Transverse colon (tissue), 4 donors: Measurements from ENCODE around the gene DPYD. TPM values are rescaled to one million over a fixed set of nuclear protein-coding genes. Genes with fewer than 3 reads are reported as not detected.

Source experiments
- DNase-seq: peaks from one replicate; pipeline ENCODE4 v3.0.0-alpha.2; 2019
- H3K27ac ChIP-seq, 4 donors: fragments of 200-600 bp; sonication (generic); 2 replicates each; pipeline ENCODE4 v1.5.1; 2016 to 2018; ENCODE audit warnings: inconsistent platforms in 4 of 4
- H3K27me3 ChIP-seq: fragments of 200-600 bp; sonication (generic); 2 replicates; pipeline ENCODE4 v1.5.1; 2017; ENCODE audit warnings: inconsistent platforms
- H3K36me3 ChIP-seq, 4 donors: fragments of 200-600 bp; sonication (generic); 2 replicates each; pipeline ENCODE4 v1.5.1; 2017 to 2019; ENCODE audit warnings: inconsistent platforms in 4 of 4
- H3K4me1 ChIP-seq, 4 donors: fragments of 200-600 bp; sonication (generic); 2 replicates each; pipeline ENCODE4 v1.5.1; 2017 to 2020; ENCODE audit warnings: inconsistent platforms in 4 of 4
- H3K4me3 ChIP-seq, 4 donors: fragments of 200-600 bp; sonication (generic); 1 replicate in 1 of 4; 2 replicates in 3 of 4; pipeline versions ENCODE4 v1.5.1 to v1.6.1; 2017 to 2019; ENCODE audit warnings: inconsistent platforms in 4 of 4
- H3K9me3 ChIP-seq, 2 donors: fragments of 200-600 bp; sonication (generic); 2 replicates each; pipeline ENCODE4 v1.5.1; 2017 to 2019; ENCODE audit warnings: inconsistent platforms in 2 of 2
- CTCF ChIP-seq, 5 experiments: fragments of 200-600 bp in 3 of 5; fragments of 450-650 bp in 2 of 5; sonication (generic) in 3 of 5; IDR thresholded peaks; 1 replicate in 2 of 5; 2 replicates in 3 of 5; pipeline ENCODE4 v1.5.1; 2016 to 2017; ENCODE audit warnings: antibody characterized with exemption in 5 of 5, inconsistent platforms in 3 of 5, mild to moderate bottlenecking in 2 of 5, moderate library complexity in 1 of 5
- EP300 ChIP-seq: sonication (generic); formaldehyde crosslinking; IDR thresholded peaks from one replicate; pipeline ENCODE4 v1.6.1; 2017; ENCODE audit warnings: antibody characterized with exemption, low read depth
- POLR2A ChIP-seq: fragments of 450-650 bp; IDR thresholded peaks from one replicate; pipeline ENCODE4 v1.6.1; 2016; ENCODE audit warnings: antibody characterized with exemption, mild to moderate bottlenecking, moderate library complexity
- POLR2AphosphoS5 ChIP-seq, 3 donors: sonication (generic); formaldehyde crosslinking; IDR thresholded peaks; one replicate each; pipeline ENCODE4 v1.6.1; 2016; ENCODE audit warnings: antibody characterized with exemption in 3 of 3
- WGBS, 2 donors: methylation state at CpG; one replicate each; pipeline ENCODE4 v1.1.5; 2018; ENCODE audit warnings: low coverage in 1 of 2; 5-methylcytosine and 5-hydroxymethylcytosine counted together
- in situ Hi-C, 4 donors: fragments of 200-750 bp; cut with MboI; loops; one replicate each; pipeline versions ENCODE4 v1.15.0 to v1.15.1; 2017; ENCODE audit warnings: low sequenced_read_pairs in 3 of 4, low pct_ligation_motif_present in 1 of 4, low pct_unique_long_range_greater_than_20kb in 1 of 4
- intact Hi-C: fragments of 100-400 bp; cut with DNase I; formaldehyde crosslinking; loops from one replicate; pipeline ENCODE4 v1.15.1; 2023; ENCODE audit warnings: low total_unique reads
- total RNA-seq, 4 donors: library from RNA; depleted of rRNA; stranded (reverse); fragments of >200 nt; gene quantifications; one replicate each; pipeline ENCODE4 v1.1.0, GENCODE V29; 2016

Gene DPYD
- total RNA-seq, 4 donors from 2014 or later: 11.2 to 34.8 (median 26.0) TPM

DNA sequence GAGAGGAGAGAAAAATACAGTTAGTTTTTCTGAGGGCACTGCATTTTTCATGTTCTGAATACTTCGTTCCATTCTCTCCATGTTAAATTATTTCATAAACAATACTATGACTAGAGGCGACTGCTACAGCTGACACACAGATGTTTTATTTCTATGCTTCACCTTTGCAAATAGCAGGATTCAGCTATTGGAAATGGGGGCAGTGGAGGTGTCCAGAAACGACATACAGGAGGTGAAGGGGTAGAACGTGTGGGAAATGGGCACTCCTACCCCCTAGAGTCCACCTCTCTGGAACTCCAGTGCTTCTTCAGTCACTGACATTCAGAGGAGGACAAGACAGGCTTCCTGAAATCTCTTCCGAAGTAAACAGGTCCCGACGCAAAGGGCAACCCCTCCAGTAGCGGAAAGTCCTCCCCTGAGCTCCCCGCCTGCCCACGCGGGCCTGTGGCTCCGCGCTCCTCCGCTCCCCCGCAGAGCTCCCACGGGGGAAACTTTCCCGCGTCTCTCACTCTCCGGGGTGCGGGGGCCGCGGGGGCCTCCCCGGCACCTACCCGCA, 480 bp downstream of the DPYD start:
- WGBS, 2 donors: 0% methylated on average over 2 to 19 of the region's 24 CpGs
- no peak for TF ChIP-seq POLR2AphosphoS5 (IDR thresholded peaks at IDR 0.05)
- TF ChIP-seq CTCF (IDR thresholded peaks at IDR 0.05): no peak
- no peak for TF ChIP-seq EP300
- no peak for TF ChIP-seq POLR2A
- peaks cover 2 to 32% (median 5%) of the 10 kb centered on the region in 4 donors for H3K4me1 ChIP-seq
- H3K27me3 ChIP-seq: no peaks in the 10 kb centered on the region
- no peaks in the 10 kb centered on the region for H3K36me3 ChIP-seq
- intact Hi-C loops (no loop called here), in situ Hi-C loops (no loop called here)
- H3K4me3 ChIP-seq: peak overlapping the region; percentile 59 to 83 (median 74)
- no peaks in the 10 kb centered on the region for H3K9me3 ChIP-seq
- no peak for DNase-seq
- peak overlapping the region; percentile 90 to 93 (median 91) for H3K27ac ChIP-seq

DNA sequence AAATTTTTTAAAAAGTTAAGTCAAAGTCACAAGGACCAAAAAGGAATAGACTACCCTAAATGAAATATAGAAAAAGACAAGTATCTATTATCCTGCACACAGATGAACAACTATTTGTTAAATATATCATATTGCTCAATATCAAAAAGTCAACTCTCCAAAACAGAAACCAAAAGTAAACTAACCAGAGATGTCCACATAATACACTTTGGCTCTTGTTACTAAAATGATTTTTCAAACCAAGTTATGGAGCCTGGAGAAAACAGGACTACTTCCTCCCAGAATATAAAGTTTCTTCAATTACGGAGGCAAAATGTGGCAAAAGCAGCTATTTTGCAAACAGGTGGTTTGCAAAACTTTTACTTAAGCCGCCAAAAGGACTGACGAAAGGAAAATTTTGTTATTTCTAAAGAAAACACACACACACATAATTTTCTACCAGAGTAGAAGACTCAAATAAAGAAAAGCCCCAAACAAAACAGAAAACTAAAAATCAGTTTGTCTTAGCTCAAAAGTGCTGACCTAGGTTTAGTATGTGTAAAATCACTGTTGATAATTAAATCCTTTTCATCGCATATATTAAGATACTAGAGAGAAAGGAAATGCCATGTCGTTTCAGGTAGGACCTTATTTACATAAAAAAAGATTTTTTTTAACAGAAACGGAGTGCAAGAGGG, 1.1 kb downstream of the DPYD start:
- WGBS, 2 donors: 1 to 3% methylated on average over 6 of the region's 6 CpGs
- H3K4me1 ChIP-seq: peaks cover 2 to 32% (median 5%) of the 10 kb centered on the region in 4 donors
- H3K27ac ChIP-seq: peak overlapping the region; percentile 90 to 93 (median 91)
- no peaks in the 10 kb centered on the region for H3K36me3 ChIP-seq
- intact Hi-C loops (no loop called here), in situ Hi-C loops (no loop called here)
- H3K9me3 ChIP-seq: no peaks in the 10 kb centered on the region
- H3K27me3 ChIP-seq: no peaks in the 10 kb centered on the region
- TF ChIP-seq CTCF (IDR thresholded peaks at IDR 0.05): no peak
- TF ChIP-seq POLR2A: no peak
- TF ChIP-seq POLR2AphosphoS5 (IDR thresholded peaks at IDR 0.05): no peak
- no peak for TF ChIP-seq EP300
- H3K4me3 ChIP-seq: peak overlapping the region; percentile 59 to 83 (median 74)
- no peak for DNase-seq

- 47 to 55% methylated on average over 1 of the region's 1 CpG for WGBS, 2 donors
- in situ Hi-C loops (no loop called here), intact Hi-C loops (no loop called here)
- Histone ChIP-seq H3K27ac (peak overlapping the region in 2 of 4 donors; percentile 2 to 91), H3K4me3 (peak overlapping the region in 1 of 4 donors; percentile 74), H3K9me3 (no peaks in the 10 kb centered on the region), H3K27me3 (no peaks in the 10 kb centered on the region), H3K4me1 (peaks cover 2 to 32% (median 5%) of the 10 kb centered on the region in 4 donors), H3K36me3 (no peaks in the 10 kb centered on the region)
- no peak for DNase-seq
- TF ChIP-seq POLR2A: no peak
- TF ChIP-seq EP300: no peak
- TF ChIP-seq POLR2AphosphoS5 (IDR thresholded peaks at IDR 0.05): no peak
- no peak for TF ChIP-seq CTCF (IDR thresholded peaks at IDR 0.05)
These were observed 1.9 kb downstream of the DPYD start for GRCh38 chr1:97918961-97919360.

DNA sequence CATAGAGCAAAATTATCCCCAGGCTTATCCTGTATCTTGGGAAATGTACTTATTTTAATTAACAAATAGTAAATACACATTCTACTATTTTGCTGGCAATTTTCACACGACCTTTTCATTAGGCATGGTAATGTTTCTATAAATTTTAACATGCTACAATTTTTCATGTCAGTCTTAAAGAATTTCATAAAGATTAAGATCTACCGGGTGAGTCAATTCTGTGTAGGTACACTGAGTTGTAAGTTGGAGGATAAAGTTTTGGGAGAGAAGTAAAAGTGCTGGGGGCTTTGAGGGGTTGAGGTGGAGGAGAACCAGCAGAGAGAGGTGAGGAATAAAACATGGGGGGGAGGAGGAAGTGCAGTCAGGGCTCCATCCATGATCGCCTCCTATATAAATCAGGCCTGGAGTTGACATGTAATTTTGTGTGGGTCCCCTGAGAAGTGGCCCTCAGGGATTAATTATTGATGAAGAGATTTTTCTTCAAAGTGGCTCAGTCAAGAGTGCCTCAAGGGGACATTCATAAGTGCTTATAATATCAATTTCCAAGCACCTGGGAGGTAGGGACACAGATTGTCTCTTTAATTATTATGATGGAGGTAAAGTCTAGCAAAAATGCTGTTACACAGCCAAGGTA, 7.2 kb downstream of the DPYD start:
- no peaks in the 10 kb centered on the region for H3K27me3 ChIP-seq
- H3K4me1 ChIP-seq: peaks cover 0 to 17% (median 2%) of the 10 kb centered on the region in 4 donors
- no peaks in the 10 kb centered on the region for H3K9me3 ChIP-seq
- 88% methylated on average over 3 of the region's 3 CpGs for WGBS, 2 donors
- no peaks in the 10 kb centered on the region for H3K36me3 ChIP-seq
- TF ChIP-seq EP300 (no peak), CTCF (IDR thresholded peaks at IDR 0.05) (no peak), POLR2A (no peak), POLR2AphosphoS5 (IDR thresholded peaks at IDR 0.05) (no peak)
- in situ Hi-C loops (no loop called here), intact Hi-C loops (no loop called here)
- no peak for DNase-seq
- no peak overlapping the region for H3K4me3 ChIP-seq
- H3K27ac ChIP-seq: no peak overlapping the region
